ENCODE measurements around the gene C11orf87. TPM values are rescaled to one million over a fixed set of nuclear protein-coding genes. Genes with fewer than 3 reads are reported as not detected.

The C11orf87 gene
- total and polyA plus RNA-seq, 2 of the 8 experiments (the other 6 are each of a cell fraction or from before 2014, with no cell fraction given): 0.22 to 0.32 TPM

GRCh38 chr11:109416601-109417000, 5.4 kb upstream of the C11orf87 start:
- Histone ChIP-seq H2BK5ac (ENCODE audit: low read depth, low read length) (no peak overlapping the region), H3K23me2 (ENCODE audit: low read depth, low read length) (no peaks in the 10 kb centered on the region), H3K4me1 (replicated peaks in 1 of 4; ENCODE audit: control insufficient read depth in 3 of 4, insufficient read depth in 4 of 4, low read length in 3 of 4) (no peaks in the 10 kb centered on the region), H2BK15ac (ENCODE audit: low read length) (no peak overlapping the region), H4K5ac (ENCODE audit: insufficient read length, low read depth, low read length) (no peak overlapping the region), H2AFZ (ENCODE audit: low read length) (no peak overlapping the region), H4K91ac (replicated peaks; ENCODE audit: insufficient read length, low read length) (no peak overlapping the region), H3K36me3 (ENCODE audit: control insufficient read depth in 2 of 4, insufficient read depth in 4 of 4, low read length in 3 of 4) (no peaks in the 10 kb centered on the region), H3K79me1 (ENCODE audit: low read depth, low read length) (no peaks in the 10 kb centered on the region), H3K27me3 (replicated peaks in 1 of 4; ENCODE audit: control insufficient read depth in 3 of 4, extremely low read depth in 1 of 4, insufficient read depth in 3 of 4, low read length in 3 of 4) (peaks cover 0 to 4% (median 3%) of the 10 kb centered on the region in 4 experiments; a peak in 5 of 7 replicates), H4K8ac (ENCODE audit: extremely low read depth, insufficient read depth, low read length) (no peak overlapping the region), H2AK5ac (ENCODE audit: low read depth, low read length) (no peak overlapping the region), H2BK20ac (ENCODE audit: low read length) (no peak overlapping the region), H2BK120ac (replicated peaks; ENCODE audit: low read depth, low read length) (no peak overlapping the region), H3K56ac (replicated peaks; ENCODE audit: insufficient read length, low read depth, low read length) (no peak overlapping the region), H3K4me3 (ENCODE audit: extremely low read depth in 1 of 4, insufficient read depth in 2 of 4, low read depth in 3 of 4, low read length in 4 of 4) (no peak overlapping the region), H3K4ac (replicated peaks; ENCODE audit: insufficient read length, low read depth, low read length) (no peak overlapping the region), H3K18ac (ENCODE audit: extremely low read depth, low read length) (no peak overlapping the region), H3K27ac (ENCODE audit: low read depth, low read length) (no peak overlapping the region), H3K9me3 (ENCODE audit: insufficient read depth in 2 of 2, low read depth in 1 of 2, low read length in 1 of 2) (no peaks in the 10 kb centered on the region), H3K4me2 (ENCODE audit: insufficient read depth in 1 of 2, low read depth in 2 of 2, low read length in 2 of 2) (no peak overlapping the region), H3K9ac (replicated peaks in 1 of 4; ENCODE audit: extremely low read depth in 1 of 4, low read depth in 3 of 4, low read length in 3 of 4) (no peak overlapping the region), H3K14ac (ENCODE audit: insufficient read length) (no peak overlapping the region), H4K20me1 (replicated peaks in 1 of 2; ENCODE audit: control insufficient read depth in 1 of 2, insufficient read depth in 2 of 2, low read length in 2 of 2) (no peaks in the 10 kb centered on the region), H3K23ac (ENCODE audit: insufficient read length) (no peak overlapping the region), H3K79me2 (ENCODE audit: control insufficient read depth in 1 of 2, insufficient read depth in 2 of 2, low read length in 2 of 2) (no peaks in the 10 kb centered on the region), H2BK12ac (ENCODE audit: low read depth, low read length) (no peak overlapping the region)
- WGBS, 2 experiments (ENCODE audit: extremely low coverage in 1 of 2, insufficient coverage in 1 of 2, insufficient read length in 1 of 2, insufficient replicate concordance in 2 of 2, low coverage in 1 of 2, low lambda C conversion rate in 2 of 2, missing lambda C conversion rate in 1 of 2): 84% methylated on average over 2 of the region's 2 CpGs; no CpG with 5 or more reads in 1 of the 2 experiments
- FAIRE-seq (no peak), DNase-seq (ENCODE audit: low read depth in 1 of 2, low spot score in 2 of 2) (no peak)
- POLR2A ChIA-PET (ENCODE audit: partially characterized antibody): no interaction called here
- CTCF ChIA-PET (ENCODE audit: partially characterized antibody): interaction anchor here (0.7 to 1.4 kb wide), 5 partner anchors 10 to 682 kb away, joined by 3 to 6 read pairs (median 4); no protein-coding TSS in a partner anchor
- TF ChIP-seq TAF1 (IDR thresholded peaks at IDR 0.05; ENCODE audit: low read depth, low read length) (no peak), JUN (IDR thresholded peaks at IDR 0.05; ENCODE audit: low read depth, low read length) (no peak), SP1 (IDR thresholded peaks at IDR 0.05; ENCODE audit: low read depth, low read length) (no peak), YY1 (IDR thresholded peaks at IDR 0.05; ENCODE audit: low read depth, low read length) (no peak)

All from H1 (cell line).